Measurements from ENCODE around the gene SLIT3.

SLIT3 gene

GRCh38 chr5:169133531-169133930, 167.4 kb downstream of the SLIT3 start:
- no peak for DNase-seq (ENCODE audit: low read depth)
- H3K4me3 ChIP-seq (ENCODE audit: low read depth, low read length): no peak overlapping the region
- no peak for TF ChIP-seq CTCF (IDR thresholded peaks at IDR 0.05; ENCODE audit: low read depth, low read length, missing control alignments)

- DNase-seq (ENCODE audit: low read depth): no peak
- TF ChIP-seq CTCF (IDR thresholded peaks at IDR 0.05; ENCODE audit: low read depth, low read length, missing control alignments): no peak
- H3K4me3 ChIP-seq (ENCODE audit: low read depth, low read length): no peak overlapping the region
Observed at GRCh38 chr5:169132302-169132660, 168.7 kb downstream of the SLIT3 start.

- no peak overlapping the region for H3K4me3 ChIP-seq (ENCODE audit: low read depth, low read length)
- TF ChIP-seq CTCF (IDR thresholded peaks at IDR 0.05; ENCODE audit: low read depth, low read length, missing control alignments): no peak
- no peak for DNase-seq (ENCODE audit: low read depth)
Observed at GRCh38 chr5:169131616-169132301, 169.2 kb downstream of the SLIT3 start.

- DNase-seq (ENCODE audit: low read depth): no peak
- no peak for TF ChIP-seq CTCF (IDR thresholded peaks at IDR 0.05; ENCODE audit: low read depth, low read length, missing control alignments)
- H3K4me3 ChIP-seq (ENCODE audit: low read depth, low read length): no peak overlapping the region
Observed at GRCh38 chr5:169128679-169129078, 172.3 kb downstream of the SLIT3 start.

- DNase-seq (ENCODE audit: low read depth): no peak
- no peak for TF ChIP-seq CTCF (IDR thresholded peaks at IDR 0.05; ENCODE audit: low read depth, low read length, missing control alignments)
- H3K4me3 ChIP-seq (ENCODE audit: low read depth, low read length): no peak overlapping the region
Observed at GRCh38 chr5:169127431-169127830, 173.5 kb downstream of the SLIT3 start.

- no peak for DNase-seq (ENCODE audit: low read depth)
- TF ChIP-seq CTCF (IDR thresholded peaks at IDR 0.05; ENCODE audit: low read depth, low read length, missing control alignments): no peak
- H3K4me3 ChIP-seq (ENCODE audit: low read depth, low read length): no peak overlapping the region
Observed at GRCh38 chr5:169126481-169127021, 174.4 kb downstream of the SLIT3 start.

- DNase-seq (ENCODE audit: low read depth): no peak
- H3K4me3 ChIP-seq (ENCODE audit: low read depth, low read length): no peak overlapping the region
- no peak for TF ChIP-seq CTCF (IDR thresholded peaks at IDR 0.05; ENCODE audit: low read depth, low read length, missing control alignments)
Observed at GRCh38 chr5:169125571-169125970, 175.4 kb downstream of the SLIT3 start.
